GM23338 (cell line): ENCODE results near the gene VLDLR.

Source experiments
- JUNB ChIP-seq: IDR thresholded peaks from one replicate; pipeline ENCODE4 v1.6.1; 2016; ENCODE audit warnings: antibody characterized with exemption; ENCODE audit not compliant: unreplicated experiment
- ZNF114 ChIP-seq: fragments of 250-450 bp; sonication (Bioruptor Pico); IDR thresholded peaks from 2 replicates; pipeline ENCODE4 v1.5.0; 2020; ENCODE audit warnings: mild to moderate bottlenecking, moderate library complexity
- TF ChIP-seq, protein P1 (sequence below), 2 experiments: fragments of 200-600 bp in 1 of 2; sonication (generic) in 1 of 2; conservative IDR thresholded peaks; 2 replicates each; pipeline versions ENCODE4 v1.5.1 to v1.6.1; 2016 to 2017; ENCODE audit warnings: antibody characterized with exemption in 2 of 2, low read depth in 2 of 2, mild to moderate bottlenecking in 2 of 2, moderate library complexity in 1 of 2

DNA sequence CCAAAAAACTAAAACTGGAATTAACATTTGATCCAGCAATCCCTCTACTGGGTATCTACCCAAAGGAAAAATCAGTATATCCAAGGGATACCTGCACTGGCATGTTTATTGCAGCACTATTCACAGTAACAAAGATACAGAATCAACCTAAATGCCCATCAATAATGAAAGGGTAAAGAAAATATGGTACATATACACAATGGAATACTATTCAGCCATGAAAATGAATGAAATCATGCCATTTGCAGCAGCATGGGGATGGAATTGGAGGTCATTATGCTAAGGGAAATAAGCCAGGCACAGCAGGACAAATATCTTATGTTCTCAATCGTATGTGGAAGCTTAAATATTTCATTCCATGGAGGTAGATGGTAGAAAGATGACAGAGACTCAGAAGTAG is 9.7 kb downstream of the VLDLR start:
- TF ChIP-seq, protein P1, sequence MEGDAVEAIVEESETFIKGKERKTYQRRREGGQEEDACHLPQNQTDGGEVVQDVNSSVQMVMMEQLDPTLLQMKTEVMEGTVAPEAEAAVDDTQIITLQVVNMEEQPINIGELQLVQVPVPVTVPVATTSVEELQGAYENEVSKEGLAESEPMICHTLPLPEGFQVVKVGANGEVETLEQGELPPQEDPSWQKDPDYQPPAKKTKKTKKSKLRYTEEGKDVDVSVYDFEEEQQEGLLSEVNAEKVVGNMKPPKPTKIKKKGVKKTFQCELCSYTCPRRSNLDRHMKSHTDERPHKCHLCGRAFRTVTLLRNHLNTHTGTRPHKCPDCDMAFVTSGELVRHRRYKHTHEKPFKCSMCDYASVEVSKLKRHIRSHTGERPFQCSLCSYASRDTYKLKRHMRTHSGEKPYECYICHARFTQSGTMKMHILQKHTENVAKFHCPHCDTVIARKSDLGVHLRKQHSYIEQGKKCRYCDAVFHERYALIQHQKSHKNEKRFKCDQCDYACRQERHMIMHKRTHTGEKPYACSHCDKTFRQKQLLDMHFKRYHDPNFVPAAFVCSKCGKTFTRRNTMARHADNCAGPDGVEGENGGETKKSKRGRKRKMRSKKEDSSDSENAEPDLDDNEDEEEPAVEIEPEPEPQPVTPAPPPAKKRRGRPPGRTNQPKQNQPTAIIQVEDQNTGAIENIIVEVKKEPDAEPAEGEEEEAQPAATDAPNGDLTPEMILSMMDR (conservative IDR thresholded peaks at IDR 0.05; ENCODE audit: low read depth in 2 of 2), result no peak
- TF ChIP-seq ZNF114 (CRISPR knock-in tag), result no peak
- TF ChIP-seq JUNB, result no peak
